Left lung (tissue), 10 donors: Measurements from ENCODE around the gene CDKN2C. TPM values are rescaled to one million over a fixed set of nuclear protein-coding genes. Genes with fewer than 3 reads are reported as not detected.

Source experiments
- ATAC-seq: fragments of 200-7000 bp; cut with Tn5 transposase; one replicate; pipeline ENCODE4 v1.9.1; 2020; ENCODE audit warnings: moderate library complexity
- DNase-seq, 4 donors: peaks; one replicate each; pipeline ENCODE4 v3.0.0-alpha.2; 2013 to 2020
- H3K27ac ChIP-seq, 2 donors: fragments of 200-600 bp; sonication (generic) in 1 of 2; one replicate each; pipeline versions ENCODE4 v1.5.0 to v1.8.0; 2020 to 2021
- H3K27me3 ChIP-seq, 2 donors: fragments of 200-600 bp; sonication (generic) in 1 of 2; one replicate each; pipeline versions ENCODE4 v1.5.0 to v1.8.0; 2020 to 2021
- H3K36me3 ChIP-seq, 2 donors: fragments of 200-600 bp; sonication (generic) in 1 of 2; one replicate each; pipeline versions ENCODE4 v1.5.0 to v1.8.0; 2020 to 2021
- H3K4me1 ChIP-seq, 2 donors: fragments of 200-600 bp; one replicate each; pipeline ENCODE4 v1.8.0; 2021
- H3K4me3 ChIP-seq, 2 donors: fragments of 200-600 bp; sonication (generic) in 1 of 2; one replicate each; pipeline versions ENCODE4 v1.5.0 to v1.8.0; 2020 to 2021; ENCODE audit warnings: mild to moderate bottlenecking in 1 of 2
- H3K9me3 ChIP-seq, 2 donors: fragments of 200-600 bp; sonication (generic) in 1 of 2; one replicate each; pipeline versions ENCODE4 v1.5.0 to v1.8.0; 2020 to 2021
- intact Hi-C, 2 donors: fragments of 100-400 bp; cut with DNase I; formaldehyde crosslinking; loops; one replicate each; pipeline versions ENCODE4 v1.11.2 to v1.14.2; 2022
- polyA plus RNA-seq, 6 donors: library from polyadenylated mRNA; unstranded; fragments of 120-200 nt; gene quantifications; one replicate each; pipeline ENCODE4 v1.2.1, GENCODE V29; 2013; ENCODE audit not compliant: insufficient read length in 6 of 6
- total RNA-seq, 2 donors: library from RNA; stranded (reverse); fragmentation: NEBNext Ultra II Directional; extraction: Animal tissue kit (Norgen Biotek cat#: 25700); gene quantifications; one replicate each; pipeline ENCODE4 v1.2.1, GENCODE V29; 2021
- TF ChIP-seq, protein P1 (sequence below), 2 donors: fragments of 200-600 bp; sonication (generic) in 1 of 2; IDR thresholded peaks; one replicate each; pipeline versions ENCODE4 v1.5.0 to v1.8.0; 2021; ENCODE audit warnings: antibody characterized with exemption in 2 of 2
- donor health status: DM: no; HTN: yes; CAD: no.
- donor health status: DM: no; HTN: no; CAD: no.

The CDKN2C gene
- total and polyA plus RNA-seq, 8 donors = 12.3 to 35.5 (median 18.3) TPM

DNA sequence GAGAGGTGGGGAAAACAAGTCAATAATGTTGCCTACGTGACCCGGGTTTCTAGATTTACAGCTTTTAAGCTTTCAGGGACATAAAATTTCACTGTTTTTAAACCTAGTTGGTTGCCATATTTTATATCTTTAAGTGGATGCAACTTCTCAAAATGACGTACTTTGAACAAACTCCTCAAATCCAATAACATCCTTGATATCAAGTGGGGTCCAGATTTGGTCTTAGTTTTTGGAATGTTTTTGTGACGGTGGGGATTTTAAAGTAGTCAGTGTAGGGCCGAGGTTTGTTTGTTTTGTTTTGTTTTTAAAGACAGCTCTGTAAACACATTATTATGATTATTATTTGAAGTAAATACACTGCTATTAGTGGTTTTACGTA, 453 bp downstream of the CDKN2C start:
- ATAC-seq (no peak), DNase-seq (no peak)
- H3K27ac ChIP-seq = peak overlapping the region; percentile 97
- intact Hi-C loops = no loop called here
- H3K27me3 ChIP-seq = no peaks in the 10 kb centered on the region
- no peaks in the 10 kb centered on the region for H3K36me3 ChIP-seq
- peaks cover 0 to 27% of the 10 kb centered on the region in 2 donors for H3K4me1 ChIP-seq
- TF ChIP-seq, protein P1, sequence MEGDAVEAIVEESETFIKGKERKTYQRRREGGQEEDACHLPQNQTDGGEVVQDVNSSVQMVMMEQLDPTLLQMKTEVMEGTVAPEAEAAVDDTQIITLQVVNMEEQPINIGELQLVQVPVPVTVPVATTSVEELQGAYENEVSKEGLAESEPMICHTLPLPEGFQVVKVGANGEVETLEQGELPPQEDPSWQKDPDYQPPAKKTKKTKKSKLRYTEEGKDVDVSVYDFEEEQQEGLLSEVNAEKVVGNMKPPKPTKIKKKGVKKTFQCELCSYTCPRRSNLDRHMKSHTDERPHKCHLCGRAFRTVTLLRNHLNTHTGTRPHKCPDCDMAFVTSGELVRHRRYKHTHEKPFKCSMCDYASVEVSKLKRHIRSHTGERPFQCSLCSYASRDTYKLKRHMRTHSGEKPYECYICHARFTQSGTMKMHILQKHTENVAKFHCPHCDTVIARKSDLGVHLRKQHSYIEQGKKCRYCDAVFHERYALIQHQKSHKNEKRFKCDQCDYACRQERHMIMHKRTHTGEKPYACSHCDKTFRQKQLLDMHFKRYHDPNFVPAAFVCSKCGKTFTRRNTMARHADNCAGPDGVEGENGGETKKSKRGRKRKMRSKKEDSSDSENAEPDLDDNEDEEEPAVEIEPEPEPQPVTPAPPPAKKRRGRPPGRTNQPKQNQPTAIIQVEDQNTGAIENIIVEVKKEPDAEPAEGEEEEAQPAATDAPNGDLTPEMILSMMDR (IDR thresholded peaks at IDR 0.05) = no peak
- H3K9me3 ChIP-seq = no peaks in the 10 kb centered on the region
- H3K4me3 ChIP-seq = peak overlapping the region; percentile 71 to 88

DNA sequence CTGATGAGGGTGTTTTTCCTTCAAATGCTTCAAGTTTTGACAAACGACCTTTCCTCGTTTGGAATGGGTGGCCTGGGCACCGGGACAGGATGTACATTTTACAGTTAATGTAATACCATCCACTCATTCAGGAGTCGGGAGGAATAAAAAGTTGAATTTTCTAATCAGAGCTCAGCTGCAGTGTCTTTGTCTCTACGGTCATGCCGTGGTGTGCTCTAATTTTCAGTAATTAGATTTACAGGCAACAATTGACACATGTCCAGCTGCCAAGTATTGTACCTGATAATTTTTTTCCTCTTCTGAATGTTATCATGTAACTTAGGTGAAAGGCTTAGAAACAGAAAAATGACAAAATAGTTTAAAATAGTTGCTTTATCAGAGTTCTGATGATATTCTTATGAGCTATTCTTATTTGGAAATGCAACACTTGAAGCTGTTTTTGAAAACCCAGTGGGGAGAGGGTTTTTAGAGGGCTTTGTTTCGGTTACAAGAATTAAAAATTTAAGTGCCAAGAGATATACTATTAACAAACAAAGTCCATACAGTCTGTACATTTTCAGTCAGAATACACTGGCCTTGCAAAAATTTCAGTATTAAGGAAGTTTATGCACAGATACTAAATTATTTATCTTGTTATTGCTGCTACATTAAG, 1.0 kb downstream of the CDKN2C start:
- TF ChIP-seq, protein P1 (IDR thresholded peaks at IDR 0.05) = no peak
- H3K27me3 ChIP-seq = no peaks in the 10 kb centered on the region
- intact Hi-C loops = no loop called here
- H3K36me3 ChIP-seq = no peaks in the 10 kb centered on the region
- no peaks in the 10 kb centered on the region for H3K9me3 ChIP-seq
- H3K27ac ChIP-seq = peak overlapping the region; percentile 97
- DNase-seq (no peak), ATAC-seq (no peak)
- peak overlapping the region; percentile 71 to 88 for H3K4me3 ChIP-seq
- H3K4me1 ChIP-seq = peaks cover 0 to 27% of the 10 kb centered on the region in 2 donors

DNA sequence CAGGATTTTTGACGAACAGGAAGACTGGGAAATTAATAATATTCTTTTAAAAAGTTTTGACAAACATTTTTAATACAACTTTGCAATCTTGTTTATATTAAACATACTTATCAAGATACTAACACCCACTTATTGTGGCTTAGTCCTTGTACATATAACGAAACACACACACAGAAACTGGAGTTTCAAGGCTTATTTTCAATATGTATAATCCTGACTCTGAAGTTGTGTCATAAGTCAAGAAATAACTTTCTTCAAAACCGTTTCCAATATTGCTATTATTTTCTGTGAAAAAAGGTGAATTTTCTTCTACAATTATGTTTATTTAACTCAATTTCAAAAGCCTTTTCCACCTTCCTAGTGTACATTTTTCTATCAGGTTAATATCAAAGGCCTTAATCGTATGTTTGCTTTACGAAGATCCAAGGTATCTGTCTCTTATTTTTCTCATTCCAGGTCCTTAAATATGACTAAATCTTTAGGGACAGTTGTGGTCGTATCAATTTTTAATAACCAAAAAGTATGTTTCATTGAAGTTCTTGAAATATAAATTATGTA, 1.8 kb downstream of the CDKN2C start:
- H3K27me3 ChIP-seq = peaks cover 0 to 6% of the 10 kb centered on the region in 2 donors
- intact Hi-C loops = no loop called here
- H3K27ac ChIP-seq = no peak overlapping the region
- TF ChIP-seq, protein P1 (IDR thresholded peaks at IDR 0.05) = no peak
- ATAC-seq = no peak
- H3K36me3 ChIP-seq = no peaks in the 10 kb centered on the region
- no peak for DNase-seq
- H3K9me3 ChIP-seq = no peaks in the 10 kb centered on the region
- H3K4me3 ChIP-seq = peak overlapping the region; percentile 71 to 88
- peaks cover 0 to 34% of the 10 kb centered on the region in 2 donors for H3K4me1 ChIP-seq

GRCh38 chr1:50972766-50973165, 2.7 kb downstream of the CDKN2C start:
- TF ChIP-seq, protein P1 (IDR thresholded peaks at IDR 0.05) = no peak
- Histone ChIP-seq H3K9me3 (no peaks in the 10 kb centered on the region), H3K27ac (no peak overlapping the region), H3K36me3 (no peaks in the 10 kb centered on the region), H3K27me3 (peaks cover 0 to 16% of the 10 kb centered on the region in 2 donors), H3K4me3 (no peak overlapping the region), H3K4me1 (peaks cover 0 to 29% of the 10 kb centered on the region in 2 donors)
- intact Hi-C loops = no loop called here
- ATAC-seq (no peak), DNase-seq (no peak)

DNA sequence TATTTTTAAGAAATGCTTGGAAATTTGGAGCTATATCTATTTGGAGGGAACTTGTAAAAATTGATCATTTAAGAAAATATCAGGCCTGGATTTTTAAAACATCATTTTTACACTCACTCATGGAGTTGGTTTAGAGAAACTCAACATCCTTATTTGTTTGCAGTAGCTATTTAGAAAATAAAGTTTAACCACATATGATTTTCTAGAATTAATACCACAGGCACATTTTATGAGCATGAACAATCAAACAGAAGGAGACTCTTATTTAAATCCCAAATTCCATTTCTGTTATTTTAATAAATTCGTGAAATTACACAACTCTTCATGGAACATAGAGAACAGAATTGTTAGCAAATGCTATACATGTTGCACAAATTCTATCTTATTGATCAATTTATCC, 3.2 kb downstream of the CDKN2C start:
- no peak overlapping the region for H3K27ac ChIP-seq
- intact Hi-C loops = no loop called here
- H3K36me3 ChIP-seq = no peaks in the 10 kb centered on the region
- no peaks in the 10 kb centered on the region for H3K9me3 ChIP-seq
- peaks cover 0 to 19% of the 10 kb centered on the region in 2 donors for H3K27me3 ChIP-seq
- no peak overlapping the region for H3K4me3 ChIP-seq
- ATAC-seq (no peak), DNase-seq (no peak)
- H3K4me1 ChIP-seq = peaks cover 0 to 26% of the 10 kb centered on the region in 2 donors
- TF ChIP-seq, protein P1 (IDR thresholded peaks at IDR 0.05) = no peak
